Neuron (in vitro differentiated cells): ENCODE data around the gene CASKIN2.

Experiments used
- H2AFZ ChIP-seq: one replicate; pipeline ENCODE4 v1.6.1; 2013; ENCODE audit warnings: low read depth, mild to moderate bottlenecking, inconsistent platforms, low read length, moderate library complexity
- H3K27me3 ChIP-seq: one replicate; pipeline ENCODE4 v1.6.1; 2013; ENCODE audit warnings: low read length; ENCODE audit not compliant: insufficient read depth
- H3K36me3 ChIP-seq: one replicate; pipeline ENCODE4 v1.6.1; 2013; ENCODE audit warnings: low read length; ENCODE audit not compliant: insufficient read depth
- H3K4me1 ChIP-seq: one replicate; pipeline ENCODE4 v1.6.1; 2013; ENCODE audit warnings: low read length; ENCODE audit not compliant: insufficient read depth
- H3K4me3 ChIP-seq: 2 replicates; pipeline ENCODE4 v1.5.1; 2013; ENCODE audit warnings: mild to moderate bottlenecking, low read length, moderate library complexity
- H3K9me3 ChIP-seq: one replicate; pipeline ENCODE4 v1.6.1; 2013; ENCODE audit warnings: low read length

The CASKIN2 gene, protein sequence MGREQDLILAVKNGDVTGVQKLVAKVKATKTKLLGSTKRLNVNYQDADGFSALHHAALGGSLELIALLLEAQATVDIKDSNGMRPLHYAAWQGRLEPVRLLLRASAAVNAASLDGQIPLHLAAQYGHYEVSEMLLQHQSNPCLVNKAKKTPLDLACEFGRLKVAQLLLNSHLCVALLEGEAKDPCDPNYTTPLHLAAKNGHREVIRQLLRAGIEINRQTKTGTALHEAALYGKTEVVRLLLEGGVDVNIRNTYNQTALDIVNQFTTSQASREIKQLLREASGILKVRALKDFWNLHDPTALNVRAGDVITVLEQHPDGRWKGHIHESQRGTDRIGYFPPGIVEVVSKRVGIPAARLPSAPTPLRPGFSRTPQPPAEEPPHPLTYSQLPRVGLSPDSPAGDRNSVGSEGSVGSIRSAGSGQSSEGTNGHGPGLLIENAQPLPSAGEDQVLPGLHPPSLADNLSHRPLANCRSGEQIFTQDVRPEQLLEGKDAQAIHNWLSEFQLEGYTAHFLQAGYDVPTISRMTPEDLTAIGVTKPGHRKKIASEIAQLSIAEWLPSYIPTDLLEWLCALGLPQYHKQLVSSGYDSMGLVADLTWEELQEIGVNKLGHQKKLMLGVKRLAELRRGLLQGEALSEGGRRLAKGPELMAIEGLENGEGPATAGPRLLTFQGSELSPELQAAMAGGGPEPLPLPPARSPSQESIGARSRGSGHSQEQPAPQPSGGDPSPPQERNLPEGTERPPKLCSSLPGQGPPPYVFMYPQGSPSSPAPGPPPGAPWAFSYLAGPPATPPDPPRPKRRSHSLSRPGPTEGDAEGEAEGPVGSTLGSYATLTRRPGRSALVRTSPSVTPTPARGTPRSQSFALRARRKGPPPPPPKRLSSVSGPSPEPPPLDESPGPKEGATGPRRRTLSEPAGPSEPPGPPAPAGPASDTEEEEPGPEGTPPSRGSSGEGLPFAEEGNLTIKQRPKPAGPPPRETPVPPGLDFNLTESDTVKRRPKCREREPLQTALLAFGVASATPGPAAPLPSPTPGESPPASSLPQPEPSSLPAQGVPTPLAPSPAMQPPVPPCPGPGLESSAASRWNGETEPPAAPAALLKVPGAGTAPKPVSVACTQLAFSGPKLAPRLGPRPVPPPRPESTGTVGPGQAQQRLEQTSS (N-terminal part only)

DNA sequence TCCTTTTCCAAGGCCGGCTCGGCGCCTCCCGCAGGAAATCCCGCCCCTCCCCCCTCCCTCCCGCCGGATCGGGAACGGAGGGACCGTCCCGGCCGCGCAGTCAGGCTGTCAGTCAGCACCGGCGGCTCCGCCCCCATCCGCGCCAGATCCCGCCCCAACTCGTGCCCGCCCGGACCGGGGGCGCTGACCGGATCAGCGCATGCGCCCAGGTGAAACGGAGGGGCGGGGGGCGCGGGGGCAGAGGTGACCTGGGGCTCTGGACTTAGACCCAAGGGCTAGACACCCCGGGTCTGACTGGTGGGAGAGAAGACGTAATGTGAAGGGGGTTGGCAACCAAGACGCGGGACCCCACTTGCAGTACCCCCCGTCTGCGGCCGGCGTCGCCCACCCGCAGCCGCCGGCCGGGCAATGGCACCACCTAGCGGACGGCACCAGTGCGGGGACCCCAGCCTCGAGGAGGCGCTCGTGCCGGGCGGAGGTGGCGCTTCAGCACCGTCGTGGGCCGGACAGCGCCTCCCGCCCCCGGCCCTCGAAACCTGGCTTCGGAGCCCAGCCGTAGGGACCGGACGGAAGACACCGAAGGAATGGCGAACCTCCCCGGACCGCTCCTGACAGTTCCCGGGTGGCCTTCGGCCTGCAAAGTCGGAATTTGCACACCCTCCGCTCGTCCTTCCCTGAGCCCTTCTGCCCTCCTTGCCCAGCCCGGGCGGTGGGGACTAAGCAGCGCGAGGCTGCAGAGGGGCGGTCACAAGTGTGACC is at the start of gene CASKIN2:
Gene CASKIN2, minus strand, starts transcription at position 42 of the 759 bp plus-strand sequence. CDS start 1,733 bp downstream, outside the sequence.
- peak within 1 kb of the TSS; percentile 95 for H2AFZ ChIP-seq
- peak within 1 kb of the TSS; percentile 63 for H3K4me3 ChIP-seq
- H3K9me3 ChIP-seq = no peaks in the 10 kb centered on the region
- H3K4me1 ChIP-seq = peaks cover 25% of the 10 kb centered on the region
- no peaks in the 10 kb centered on the region for H3K27me3 ChIP-seq
- peaks cover 41% of the 10 kb centered on the region for H3K36me3 ChIP-seq

DNA sequence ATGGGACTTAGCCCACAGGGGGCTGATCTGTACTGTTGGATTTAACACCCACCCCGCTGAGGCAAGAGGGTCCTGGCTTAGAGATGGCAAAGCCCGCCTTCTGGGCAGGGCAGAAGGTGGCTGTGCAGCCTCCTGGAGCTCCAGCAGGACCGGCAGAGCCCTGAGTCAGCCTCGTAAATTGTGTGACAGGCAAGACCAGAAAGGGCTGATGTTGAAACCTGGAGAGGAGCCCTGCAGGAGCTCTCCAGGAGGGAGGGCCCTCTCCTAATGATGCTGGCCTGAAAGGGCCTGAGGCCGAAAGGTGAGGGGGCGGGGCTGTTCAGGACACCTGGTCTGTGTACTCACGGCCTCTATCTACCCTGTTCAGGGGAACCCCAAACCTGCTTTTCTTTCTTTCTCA is 49.7 kb upstream of the CASKIN2 start:
- H3K9me3 ChIP-seq = no peaks in the 10 kb centered on the region
- no peaks in the 10 kb centered on the region for H3K36me3 ChIP-seq
- no peak overlapping the region for H3K4me3 ChIP-seq
- peaks cover 3% of the 10 kb centered on the region for H3K27me3 ChIP-seq
- H2AFZ ChIP-seq = no peak overlapping the region
- H3K4me1 ChIP-seq = peaks cover 6% of the 10 kb centered on the region

DNA sequence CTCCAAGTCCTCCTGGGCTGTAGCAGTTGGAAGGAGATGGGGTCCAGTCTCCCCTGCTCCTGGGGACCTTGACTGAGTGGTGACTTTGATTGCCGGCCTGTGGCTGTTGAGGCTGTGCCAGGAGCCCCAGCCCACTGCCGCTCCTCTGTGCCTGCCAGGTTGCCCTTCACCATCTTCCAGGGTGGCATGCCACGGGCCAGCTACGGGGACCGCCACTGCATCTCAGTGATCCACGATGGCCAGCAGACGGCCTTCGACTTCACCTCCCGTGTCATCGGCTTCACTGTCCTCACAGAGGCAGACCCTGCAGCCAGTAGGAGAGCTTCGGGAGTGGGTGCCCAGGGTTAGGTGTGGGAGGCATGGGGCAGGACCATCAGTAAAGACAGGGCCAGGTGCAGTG is 48.9 kb upstream of the CASKIN2 start:
- Histone ChIP-seq H3K9me3 (no peaks in the 10 kb centered on the region), H3K4me3 (no peak overlapping the region), H2AFZ (no peak overlapping the region), H3K4me1 (peaks cover 6% of the 10 kb centered on the region), H3K36me3 (no peaks in the 10 kb centered on the region), H3K27me3 (peaks cover 9% of the 10 kb centered on the region)

DNA sequence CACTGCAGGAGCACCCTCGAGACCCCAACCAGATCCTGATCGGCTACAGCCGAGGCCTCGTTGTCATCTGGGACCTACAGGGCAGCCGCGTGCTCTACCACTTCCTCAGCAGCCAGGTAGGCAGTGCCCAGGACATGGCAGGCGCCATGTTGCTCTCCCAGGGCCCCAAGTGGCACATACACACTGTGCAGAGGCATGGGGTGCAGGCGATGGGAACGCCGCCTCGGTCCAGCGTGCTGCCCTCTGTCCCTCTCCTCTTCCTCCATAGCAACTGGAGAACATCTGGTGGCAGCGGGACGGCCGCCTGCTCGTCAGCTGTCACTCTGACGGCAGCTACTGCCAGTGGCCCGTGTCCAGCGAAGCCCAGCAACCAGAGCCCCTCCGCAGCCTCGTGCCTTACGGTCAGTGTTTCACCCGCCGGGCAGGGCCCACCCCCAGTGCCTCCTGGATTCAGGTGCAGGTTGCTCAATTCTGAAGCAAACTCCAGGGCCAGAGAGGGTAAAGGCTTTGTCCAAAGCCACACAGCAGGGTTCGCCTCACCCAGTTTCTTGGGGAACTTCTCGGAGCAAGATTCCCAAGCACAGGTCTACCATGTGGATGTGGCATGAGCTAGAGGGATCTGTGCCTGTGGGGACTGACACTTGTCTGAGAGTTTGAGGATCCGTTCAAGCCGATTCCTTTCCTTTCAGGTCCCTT is 47.9 kb upstream of the CASKIN2 start:
- no peaks in the 10 kb centered on the region for H3K36me3 ChIP-seq
- no peak overlapping the region for H2AFZ ChIP-seq
- H3K9me3 ChIP-seq = no peaks in the 10 kb centered on the region
- H3K4me1 ChIP-seq = peaks cover 6% of the 10 kb centered on the region
- H3K4me3 ChIP-seq = no peak overlapping the region
- H3K27me3 ChIP-seq = peaks cover 13% of the 10 kb centered on the region

DNA sequence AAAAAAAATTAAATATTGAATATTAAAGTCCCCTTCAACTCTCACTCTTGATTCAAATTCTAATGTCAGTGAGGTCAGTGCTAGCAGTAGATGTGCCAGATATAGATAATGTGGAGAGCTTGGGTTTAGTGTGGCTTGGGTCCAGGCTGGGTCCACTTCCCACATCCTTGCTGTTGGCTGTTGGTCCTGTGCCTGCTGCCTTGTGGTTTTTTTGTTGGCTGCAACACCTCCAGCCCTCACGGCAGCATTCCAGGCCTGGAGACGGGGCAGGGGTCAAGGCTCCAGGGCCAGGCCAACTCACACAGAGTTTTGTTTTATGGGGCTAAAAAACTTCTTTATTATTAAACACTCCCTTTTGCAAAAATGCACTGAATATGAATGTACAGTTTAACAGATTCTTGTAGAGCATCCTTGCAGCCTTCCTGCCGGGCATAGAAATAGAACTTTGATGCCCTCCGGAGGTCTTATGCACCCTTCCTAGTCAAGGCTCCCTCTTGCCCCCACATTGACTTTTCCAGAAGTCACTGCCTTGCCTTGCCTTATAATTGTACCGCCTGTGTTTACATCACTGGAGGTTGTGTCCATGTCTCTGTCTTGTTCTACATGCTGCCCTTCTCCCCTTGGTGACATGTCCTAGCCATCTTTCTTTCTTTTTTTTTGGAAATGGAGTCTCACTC is 46.7 kb upstream of the CASKIN2 start:
- no peak overlapping the region for H3K4me3 ChIP-seq
- H3K27me3 ChIP-seq = peaks cover 13% of the 10 kb centered on the region

DNA sequence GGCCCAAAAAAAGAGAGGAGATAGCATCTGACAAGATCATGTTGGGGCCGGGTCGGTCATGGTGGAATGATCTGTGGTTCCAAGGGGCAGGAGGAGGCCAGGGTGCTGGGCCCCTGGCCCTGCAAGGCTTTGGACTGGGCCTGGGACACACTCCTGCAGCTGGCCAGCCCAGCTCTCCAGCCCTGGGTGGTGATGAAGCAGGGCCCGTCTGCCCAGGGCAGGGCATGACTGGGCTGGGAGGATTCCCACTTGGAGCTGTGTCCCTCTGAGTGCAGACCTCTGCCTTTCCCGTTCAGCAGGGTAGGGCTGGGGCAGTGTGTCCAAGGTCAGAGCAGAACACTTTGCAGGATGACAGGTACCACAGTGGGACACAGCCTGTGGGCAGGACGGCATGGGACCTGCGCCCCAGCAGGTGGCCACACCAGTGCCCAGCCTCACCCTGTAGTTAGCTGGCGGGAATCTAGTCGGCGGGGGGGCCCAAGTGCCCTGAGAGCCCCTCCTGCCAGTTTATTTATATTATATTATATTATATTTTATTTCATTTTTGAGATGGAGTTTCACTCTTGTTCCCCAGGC is 44.7 kb upstream of the CASKIN2 start:
- Histone ChIP-seq H3K9me3 (peaks cover 2% of the 10 kb centered on the region), H3K4me1 (no peaks in the 10 kb centered on the region), H3K4me3 (no peak overlapping the region), H3K36me3 (no peaks in the 10 kb centered on the region), H2AFZ (no peak overlapping the region), H3K27me3 (peaks cover 13% of the 10 kb centered on the region)

More for the DNA sequence above, 46.7 kb upstream of the CASKIN2 start:
- Histone ChIP-seq H3K9me3 (no peaks in the 10 kb centered on the region), H2AFZ (no peak overlapping the region), H3K36me3 (no peaks in the 10 kb centered on the region), H3K4me1 (peaks cover 6% of the 10 kb centered on the region)

DNA sequence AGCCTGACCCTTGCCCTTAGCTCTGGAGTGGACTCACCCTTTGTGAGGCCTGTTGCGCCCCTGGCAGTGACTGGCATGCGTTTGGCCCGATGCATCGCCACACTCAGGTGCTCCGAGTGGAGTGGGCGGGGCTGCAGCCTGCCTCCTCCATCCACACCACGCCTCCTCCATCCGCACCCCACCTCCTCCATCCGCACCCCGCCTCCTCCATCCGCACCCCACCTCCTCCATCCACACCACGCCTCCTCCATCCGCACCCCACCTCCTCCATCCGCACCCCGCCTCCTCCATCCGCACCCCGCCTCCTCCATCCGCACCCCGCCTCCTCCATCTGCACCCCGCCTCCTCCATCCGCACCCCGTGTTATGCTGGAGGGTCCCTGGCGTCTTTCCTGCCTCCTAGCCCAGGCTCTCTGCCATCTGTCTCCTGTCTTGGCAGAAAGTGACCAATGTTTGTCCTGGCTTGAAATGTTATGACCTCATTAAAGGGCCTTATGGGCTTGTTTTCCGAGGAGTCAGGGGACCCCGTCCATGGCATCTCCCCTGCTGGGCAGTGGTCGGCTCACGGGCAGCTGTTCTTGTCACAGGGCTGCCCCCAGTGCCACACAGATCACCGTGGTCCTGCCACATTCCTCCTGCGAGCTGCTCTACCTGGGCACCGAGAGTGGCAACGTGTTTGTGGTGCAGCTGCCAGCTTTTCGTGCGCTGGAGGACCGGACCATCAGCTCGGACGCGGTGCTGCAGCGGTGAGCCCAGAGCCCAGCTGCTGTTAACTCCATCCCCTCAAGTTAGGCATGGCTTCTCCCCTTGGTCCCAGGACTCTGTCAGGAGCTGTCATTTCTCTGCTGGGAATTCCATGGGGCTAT is 43.6 kb upstream of the CASKIN2 start:
- no peak overlapping the region for H3K4me3 ChIP-seq
- H3K27me3 ChIP-seq = peaks cover 10% of the 10 kb centered on the region
- H3K4me1 ChIP-seq = no peaks in the 10 kb centered on the region

DNA sequence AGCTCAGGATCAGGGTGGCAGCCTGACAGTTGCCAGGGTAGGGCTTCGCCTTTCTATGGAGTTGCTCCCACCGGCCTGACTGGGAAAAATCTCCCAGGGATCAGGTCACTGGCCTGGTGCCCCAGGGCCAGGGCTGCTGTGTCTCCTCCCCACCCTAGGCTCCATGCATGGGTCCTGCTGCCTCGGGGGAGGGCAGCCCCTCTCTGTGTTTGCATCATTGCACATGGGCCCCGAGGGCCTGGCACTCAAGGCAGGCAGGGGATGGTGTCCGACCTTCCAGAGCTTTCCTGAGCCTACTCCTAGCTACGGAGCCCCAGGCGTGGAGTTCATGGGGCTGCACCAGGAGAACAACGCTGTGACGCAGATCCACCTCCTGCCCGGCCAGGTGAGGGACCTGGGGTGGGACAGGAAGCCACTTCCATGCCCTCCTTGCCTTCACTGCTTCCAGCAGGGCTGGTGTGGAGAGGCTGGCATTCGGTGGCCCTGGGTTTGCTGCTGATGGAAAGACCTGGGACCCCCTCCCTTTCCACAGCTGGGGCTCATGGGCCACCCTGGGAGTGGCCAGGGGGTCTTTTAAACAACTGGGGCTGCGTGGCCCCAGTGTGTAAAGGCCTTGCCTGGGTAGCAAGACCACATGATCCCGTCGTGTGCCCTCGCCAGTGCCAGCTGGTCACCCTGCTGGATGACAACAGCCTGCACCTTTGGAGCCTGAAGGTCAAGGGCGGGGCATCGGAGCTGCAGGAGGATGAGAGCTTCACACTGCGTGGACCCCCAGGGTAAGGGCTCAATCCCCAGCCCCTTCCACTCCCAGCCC is 42.7 kb upstream of the CASKIN2 start:
- Histone ChIP-seq H2AFZ (no peak overlapping the region), H3K4me1 (peaks cover 2% of the 10 kb centered on the region), H3K4me3 (no peak overlapping the region), H3K27me3 (peaks cover 10% of the 10 kb centered on the region), H3K9me3 (peaks cover 2% of the 10 kb centered on the region), H3K36me3 (no peaks in the 10 kb centered on the region)

More for the DNA sequence above, 43.6 kb upstream of the CASKIN2 start:
- Histone ChIP-seq H2AFZ (no peak overlapping the region), H3K36me3 (no peaks in the 10 kb centered on the region), H3K9me3 (peaks cover 2% of the 10 kb centered on the region)

DNA sequence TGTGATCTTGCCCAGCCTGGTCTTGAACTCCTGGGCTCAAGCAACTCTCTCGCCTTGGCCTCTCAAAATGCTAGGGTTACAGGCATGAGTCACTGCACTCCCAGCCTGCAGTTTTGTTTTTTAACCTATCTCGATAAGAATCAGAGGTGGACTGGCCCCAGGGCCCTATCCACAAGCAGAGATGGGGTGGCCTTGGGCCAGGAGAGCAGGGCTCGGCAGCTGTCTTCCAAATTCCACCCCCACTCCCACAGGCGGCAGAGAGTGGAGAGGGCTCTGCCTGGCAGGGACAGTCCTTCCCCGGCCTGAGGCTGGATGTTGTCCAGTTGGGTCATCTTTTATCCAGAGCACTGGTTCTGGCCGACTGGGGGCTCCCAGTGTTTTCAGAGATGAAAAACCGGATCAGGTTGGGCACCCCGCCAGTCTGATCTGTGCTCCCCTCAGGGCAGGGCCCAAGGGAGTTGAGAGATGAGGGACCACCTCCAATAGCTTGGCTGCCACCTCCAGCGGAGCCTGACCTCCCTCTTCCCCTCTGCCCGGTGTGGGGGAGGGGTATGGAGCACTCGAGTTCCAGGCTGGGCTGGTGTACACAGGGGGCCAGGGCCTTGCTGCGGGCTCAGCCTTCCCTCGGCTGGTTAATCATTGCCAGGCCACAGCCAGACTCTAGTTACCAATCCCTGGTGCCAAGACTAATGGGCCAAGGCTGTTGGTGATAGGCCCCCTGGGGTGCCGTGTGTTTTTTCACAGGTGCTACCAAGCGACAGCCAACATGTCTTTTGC is 41.9 kb upstream of the CASKIN2 start:
- Histone ChIP-seq H3K4me3 (no peak overlapping the region), H2AFZ (no peak overlapping the region), H3K9me3 (peaks cover 2% of the 10 kb centered on the region), H3K36me3 (no peaks in the 10 kb centered on the region), H3K27me3 (peaks cover 10% of the 10 kb centered on the region), H3K4me1 (peaks cover 7% of the 10 kb centered on the region)
